NCI-H345 treated with DMSO at 0.1 percent for 48 hours (cell line): ENCODE data around the gene TRDMT1.

Source experiments
- DNase-seq: peaks from one replicate; lab custom pipeline; 2025; ENCODE audit not compliant: unreplicated experiment; lab: John Stamatoyannopoulos, UW

TRDMT1 gene

DNA sequence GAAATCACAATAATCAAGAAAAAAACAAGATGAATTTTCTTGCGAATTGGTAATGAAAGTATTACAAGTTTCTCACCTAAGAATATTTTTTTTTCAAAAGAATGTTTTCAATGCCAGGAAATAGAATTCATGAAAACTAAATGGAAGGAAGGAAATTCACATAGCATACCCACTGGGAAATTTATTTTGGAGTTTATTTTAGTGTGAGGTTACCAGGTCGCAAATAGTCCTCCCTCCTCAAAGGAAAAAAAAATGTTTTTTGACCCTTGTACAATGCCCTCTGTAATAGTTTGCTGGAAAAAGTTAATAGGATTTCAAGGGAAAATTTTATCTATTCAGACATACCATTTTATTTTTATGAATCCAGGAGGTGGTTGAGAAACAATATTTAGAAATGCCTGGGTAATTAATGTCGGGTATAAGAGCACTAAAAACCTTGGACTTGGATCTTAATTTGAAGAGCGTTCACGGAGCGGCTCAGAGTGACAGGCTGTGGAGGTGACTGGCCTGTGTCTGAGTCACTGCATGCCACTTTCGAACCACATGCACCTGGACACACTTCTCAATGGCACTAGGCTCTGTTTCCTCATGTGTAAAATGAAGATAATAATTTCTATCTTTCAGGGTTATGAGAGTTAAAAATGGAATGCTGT is 100.1 kb downstream of the TRDMT1 start:
- no peak for DNase-seq

DNA sequence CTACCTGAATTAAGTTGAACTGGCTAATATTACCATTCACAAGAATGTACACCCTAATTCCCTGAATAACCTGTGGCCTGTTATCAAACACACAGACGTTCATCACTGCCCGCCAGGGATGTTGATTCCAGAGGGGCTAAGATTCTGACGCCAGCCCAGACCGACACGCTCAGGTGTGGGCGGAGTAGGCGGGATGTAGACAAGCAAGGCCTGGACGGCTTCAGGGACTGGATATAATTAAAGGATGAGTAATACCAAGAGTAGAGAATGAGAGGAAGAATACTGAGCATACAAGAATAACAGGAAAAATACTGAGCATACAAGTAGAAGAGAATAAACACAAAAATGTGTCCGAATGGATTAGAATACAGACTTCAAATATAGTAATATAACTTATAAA is 100.9 kb downstream of the TRDMT1 start:
- no peak for DNase-seq

- DNase-seq = no peak
Measured at GRCh38 chr10:17098012-17098411, 103.5 kb downstream of the TRDMT1 start.
